Measurements from ENCODE around the gene PCARE. TPM values are rescaled to one million over a fixed set of nuclear protein-coding genes. Genes with fewer than 3 reads are reported as not detected.

The PCARE gene
- total RNA-seq, 1 experiment from 2014 or later, result not detected

DNA sequence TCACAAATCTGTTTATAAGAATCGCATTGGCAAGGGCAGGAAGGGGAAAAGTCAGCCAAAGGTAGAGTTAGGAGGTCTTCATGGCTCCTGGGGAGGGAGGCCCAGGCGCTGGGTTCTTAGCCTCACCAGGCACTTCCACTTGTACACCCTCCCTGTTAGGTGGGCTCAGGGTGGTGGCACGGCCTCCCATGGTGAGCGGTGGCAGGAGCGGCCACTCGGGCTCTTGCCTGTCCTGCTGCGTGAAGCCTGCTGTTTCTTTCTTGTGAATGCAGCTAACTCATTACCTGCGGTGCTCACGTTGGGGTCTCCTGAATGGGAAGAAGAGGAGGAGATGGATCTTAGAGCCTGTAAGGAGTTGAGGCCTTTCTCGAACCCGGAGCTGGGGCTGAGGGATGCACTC, 52.4 kb downstream of the PCARE start:
- ChIA-PET POLR2A (no interaction called here), CTCF (no interaction called here)
- DNase-seq (ENCODE audit: low spot score) (no peak), ATAC-seq (no peak)
- Mint-ChIP-seq H3K36me3 (no peaks in the 10 kb centered on the region), H3K27me3 (ENCODE audit: low read depth) (no peaks in the 10 kb centered on the region), H3K9me3 (no peaks in the 10 kb centered on the region), H3K27ac (no peak overlapping the region), H3K4me1 (peaks cover 3% of the 10 kb centered on the region; the same call in 1 of the 2 replicates), H3K4me3 (no peak overlapping the region)
- TF ChIP-seq, protein P1, sequence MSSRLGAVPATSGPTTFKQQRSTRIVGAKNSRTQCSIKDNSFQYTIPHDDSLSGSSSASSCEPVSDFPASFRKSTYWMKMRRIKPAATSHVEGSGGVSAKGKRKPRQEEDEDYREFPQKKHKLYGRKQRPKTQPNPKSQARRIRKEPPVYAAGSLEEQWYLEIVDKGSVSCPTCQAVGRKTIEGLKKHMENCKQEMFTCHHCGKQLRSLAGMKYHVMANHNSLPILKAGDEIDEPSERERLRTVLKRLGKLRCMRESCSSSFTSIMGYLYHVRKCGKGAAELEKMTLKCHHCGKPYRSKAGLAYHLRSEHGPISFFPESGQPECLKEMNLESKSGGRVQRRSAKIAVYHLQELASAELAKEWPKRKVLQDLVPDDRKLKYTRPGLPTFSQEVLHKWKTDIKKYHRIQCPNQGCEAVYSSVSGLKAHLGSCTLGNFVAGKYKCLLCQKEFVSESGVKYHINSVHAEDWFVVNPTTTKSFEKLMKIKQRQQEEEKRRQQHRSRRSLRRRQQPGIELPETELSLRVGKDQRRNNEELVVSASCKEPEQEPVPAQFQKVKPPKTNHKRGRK (CRISPR knock-in tag; IDR thresholded peaks at IDR 0.05; ENCODE audit: borderline replicate concordance), result no peak
- TF ChIP-seq CREB1 (CRISPR knock-in tag; IDR thresholded peaks at IDR 0.05), result no peak
- no peak for TF ChIP-seq OVOL2 (CRISPR knock-in tag; IDR thresholded peaks at IDR 0.05; ENCODE audit: borderline replicate concordance)
- TF ChIP-seq RELA (CRISPR knock-in tag; IDR thresholded peaks at IDR 0.05; ENCODE audit: borderline replicate concordance), result no peak
- TF ChIP-seq EMX1 (CRISPR knock-in tag; IDR thresholded peaks at IDR 0.05), result no peak

DNA sequence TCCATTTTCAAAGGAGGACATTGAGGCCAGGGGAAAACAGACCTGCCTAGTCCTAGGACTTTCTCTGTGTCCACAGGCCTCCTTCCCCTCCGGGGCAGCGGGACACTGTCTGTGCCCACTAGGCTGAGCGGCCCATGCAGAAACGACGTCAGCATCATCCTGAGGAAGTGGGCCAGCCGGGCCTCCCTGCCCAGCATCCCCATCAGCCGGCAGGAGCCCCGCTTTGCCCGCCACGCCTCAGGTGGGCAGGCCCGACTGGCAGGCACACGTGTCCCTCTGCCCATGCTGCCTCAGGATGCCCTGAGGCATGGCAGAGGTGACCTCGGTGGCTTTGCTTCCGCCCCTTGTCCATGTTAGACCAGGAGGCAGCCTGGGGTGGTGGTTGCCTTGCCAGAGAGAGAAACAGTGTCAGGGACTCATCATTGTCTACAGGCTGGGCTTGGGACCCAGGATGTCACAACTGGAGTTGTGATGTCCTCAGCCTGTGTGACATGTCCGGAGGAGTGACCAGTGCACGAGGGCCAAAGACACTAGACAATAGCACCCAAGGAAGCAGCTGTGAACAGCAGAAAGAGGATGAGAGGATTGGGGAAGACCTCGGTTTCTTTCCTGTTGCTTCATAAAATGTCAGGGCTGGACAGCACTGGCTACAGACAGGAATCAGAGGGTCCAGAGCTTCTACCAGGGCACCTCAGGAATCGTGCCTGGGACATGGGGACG, 56.4 kb downstream of the PCARE start:
- ChIA-PET CTCF (no interaction called here), POLR2A (no interaction called here)
- Mint-ChIP-seq H3K4me1 (peaks cover 3% of the 10 kb centered on the region; the same call in 1 of the 2 replicates), H3K9me3 (no peaks in the 10 kb centered on the region), H3K36me3 (no peaks in the 10 kb centered on the region), H3K27ac (no peak overlapping the region), H3K4me3 (no peak overlapping the region), H3K27me3 (ENCODE audit: low read depth) (no peaks in the 10 kb centered on the region)
- ATAC-seq, result no peak
- no peak for DNase-seq (ENCODE audit: low spot score)
- no peak for TF ChIP-seq SMAD3 (CRISPR knock-in tag; IDR thresholded peaks at IDR 0.05; ENCODE audit: borderline replicate concordance)
- no peak for TF ChIP-seq ZNF138 (CRISPR knock-in tag; conservative IDR thresholded peaks at IDR 0.05)
- TF ChIP-seq CTCF (IDR thresholded peaks at IDR 0.05), result no peak
- no peak for TF ChIP-seq ZNF219 (CRISPR knock-in tag; IDR thresholded peaks at IDR 0.05; ENCODE audit: borderline replicate concordance)
- no peak for TF ChIP-seq NFE2L1 (CRISPR knock-in tag; IDR thresholded peaks at IDR 0.05)
- no peak for TF ChIP-seq SOX15 (CRISPR knock-in tag; IDR thresholded peaks at IDR 0.05)

DNA sequence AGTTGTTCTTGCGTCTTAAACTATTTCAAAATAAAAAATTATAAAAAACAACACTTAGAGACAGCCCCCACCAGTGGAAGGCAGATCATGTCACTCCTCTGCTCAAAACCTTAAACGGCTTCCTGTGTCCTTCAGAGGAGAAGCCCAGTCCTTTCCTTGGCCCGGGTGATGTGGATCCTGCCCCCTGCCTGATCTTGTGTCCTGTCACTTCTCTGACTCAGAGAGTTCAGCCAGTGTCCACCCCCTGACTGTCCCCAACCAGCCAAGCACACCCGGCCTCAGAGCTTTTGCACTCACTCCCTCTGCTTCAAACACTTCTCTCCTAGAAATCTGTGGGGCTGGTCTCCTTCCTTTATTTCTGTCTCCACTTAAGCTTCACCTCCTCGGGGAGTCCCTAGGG, 57.8 kb downstream of the PCARE start:
- H3K4me3 Mint-ChIP-seq, result no peak overlapping the region
- DNase-seq (ENCODE audit: low spot score), result no peak
- H3K9me3 Mint-ChIP-seq, result no peaks in the 10 kb centered on the region
- no peak overlapping the region for H3K27ac Mint-ChIP-seq
- CTCF ChIA-PET, result no interaction called here
- POLR2A ChIA-PET, result no interaction called here
- no peaks in the 10 kb centered on the region for H3K36me3 Mint-ChIP-seq
- H3K27me3 Mint-ChIP-seq (ENCODE audit: low read depth), result no peaks in the 10 kb centered on the region
- H3K4me1 Mint-ChIP-seq, result peaks cover 8% of the 10 kb centered on the region
- no peak for ATAC-seq
- no peak for TF ChIP-seq JUN (CRISPR knock-in tag; IDR thresholded peaks at IDR 0.05)
- TF ChIP-seq, protein P2, sequence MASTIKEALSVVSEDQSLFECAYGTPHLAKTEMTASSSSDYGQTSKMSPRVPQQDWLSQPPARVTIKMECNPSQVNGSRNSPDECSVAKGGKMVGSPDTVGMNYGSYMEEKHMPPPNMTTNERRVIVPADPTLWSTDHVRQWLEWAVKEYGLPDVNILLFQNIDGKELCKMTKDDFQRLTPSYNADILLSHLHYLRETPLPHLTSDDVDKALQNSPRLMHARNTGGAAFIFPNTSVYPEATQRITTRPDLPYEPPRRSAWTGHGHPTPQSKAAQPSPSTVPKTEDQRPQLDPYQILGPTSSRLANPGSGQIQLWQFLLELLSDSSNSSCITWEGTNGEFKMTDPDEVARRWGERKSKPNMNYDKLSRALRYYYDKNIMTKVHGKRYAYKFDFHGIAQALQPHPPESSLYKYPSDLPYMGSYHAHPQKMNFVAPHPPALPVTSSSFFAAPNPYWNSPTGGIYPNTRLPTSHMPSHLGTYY (CRISPR knock-in tag; IDR thresholded peaks at IDR 0.05), result no peak
- TF ChIP-seq MYBL2 (CRISPR knock-in tag; IDR thresholded peaks at IDR 0.05), result no peak
- no peak for TF ChIP-seq PREB (CRISPR knock-in tag; IDR thresholded peaks at IDR 0.05; ENCODE audit: borderline replicate concordance)
- TF ChIP-seq GABPB1 (CRISPR knock-in tag; IDR thresholded peaks at IDR 0.05), result no peak
- TF ChIP-seq, protein P3, sequence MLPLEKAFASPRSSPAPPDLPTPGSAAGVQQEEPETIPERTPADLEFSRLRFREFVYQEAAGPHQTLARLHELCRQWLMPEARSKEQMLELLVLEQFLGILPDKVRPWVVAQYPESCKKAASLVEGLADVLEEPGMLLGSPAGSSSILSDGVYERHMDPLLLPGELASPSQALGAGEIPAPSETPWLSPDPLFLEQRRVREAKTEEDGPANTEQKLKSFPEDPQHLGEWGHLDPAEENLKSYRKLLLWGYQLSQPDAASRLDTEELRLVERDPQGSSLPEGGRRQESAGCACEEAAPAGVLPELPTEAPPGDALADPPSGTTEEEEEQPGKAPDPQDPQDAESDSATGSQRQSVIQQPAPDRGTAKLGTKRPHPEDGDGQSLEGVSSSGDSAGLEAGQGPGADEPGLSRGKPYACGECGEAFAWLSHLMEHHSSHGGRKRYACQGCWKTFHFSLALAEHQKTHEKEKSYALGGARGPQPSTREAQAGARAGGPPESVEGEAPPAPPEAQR (CRISPR knock-in tag; IDR thresholded peaks at IDR 0.05), result no peak
- no peak for TF ChIP-seq MXD4 (CRISPR knock-in tag; IDR thresholded peaks at IDR 0.05; ENCODE audit: borderline replicate concordance)
- no peak for TF ChIP-seq ZNF121 (CRISPR knock-in tag; IDR thresholded peaks at IDR 0.05)
- no peak for TF ChIP-seq NFYB (CRISPR knock-in tag; conservative IDR thresholded peaks at IDR 0.05; ENCODE audit: low read depth)
- TF ChIP-seq E2F4 (CRISPR knock-in tag; IDR thresholded peaks at IDR 0.05; ENCODE audit: borderline replicate concordance, low read depth), result no peak
- TF ChIP-seq, protein P4, sequence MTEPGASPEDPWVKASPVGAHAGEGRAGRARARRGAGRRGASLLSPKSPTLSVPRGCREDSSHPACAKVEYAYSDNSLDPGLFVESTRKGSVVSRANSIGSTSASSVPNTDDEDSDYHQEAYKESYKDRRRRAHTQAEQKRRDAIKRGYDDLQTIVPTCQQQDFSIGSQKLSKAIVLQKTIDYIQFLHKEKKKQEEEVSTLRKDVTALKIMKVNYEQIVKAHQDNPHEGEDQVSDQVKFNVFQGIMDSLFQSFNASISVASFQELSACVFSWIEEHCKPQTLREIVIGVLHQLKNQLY (CRISPR knock-in tag; IDR thresholded peaks at IDR 0.05), result no peak
- no peak for TF ChIP-seq ZNF232 (CRISPR knock-in tag; IDR thresholded peaks at IDR 0.05)
